Measurements from ENCODE around the gene DNAH2.

GRCh38 chr17:7848739-7849129, 131.2 kb downstream of the DNAH2 start:
- TF ChIP-seq POLR2AphosphoS5 (IDR thresholded peaks at IDR 0.05) (no peak), CTCF (IDR thresholded peaks at IDR 0.05) (no peak), POLR2A (IDR thresholded peaks at IDR 0.05) (no peak)

Data from sigmoid colon (tissue), 4 donors.